Cerebellar cortex (tissue), 1 donor: Measurements from ENCODE around the gene CHSY3.

Source experiments
- DNase-seq: peaks from one replicate; pipeline ENCODE4 v3.0.0-alpha.2; 2015; ENCODE audit warnings: low spot score

The CHSY3 gene

DNA sequence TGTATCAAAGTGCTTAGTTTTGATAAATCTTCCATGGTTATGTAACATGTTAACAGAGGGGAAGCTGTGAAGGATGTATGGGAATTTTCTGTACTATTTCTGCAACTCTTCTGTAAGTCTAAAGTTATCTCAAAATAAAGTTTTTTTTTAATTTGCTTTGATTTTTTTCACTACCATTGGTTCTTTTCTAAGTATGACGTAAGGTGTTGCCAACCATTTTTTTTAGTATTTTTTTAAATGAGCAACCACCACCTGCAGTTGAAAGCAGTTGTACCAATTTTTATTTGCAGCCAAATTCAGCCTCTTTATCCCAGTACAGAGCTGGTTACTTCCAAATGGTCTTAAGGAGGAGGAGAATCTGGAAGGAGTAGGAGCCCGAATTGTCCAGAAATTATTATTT, 192.2 kb downstream of the CHSY3 start:
- DNase-seq, result no peak

- DNase-seq, result no peak
Measured at GRCh38 chr5:130099008-130099407, 194.7 kb downstream of the CHSY3 start.

- DNase-seq, result no peak
Measured at GRCh38 chr5:130102375-130102774, 198.1 kb downstream of the CHSY3 start.

GRCh38 chr5:130102960-130103359, 198.7 kb downstream of the CHSY3 start:
- no peak for DNase-seq

DNA sequence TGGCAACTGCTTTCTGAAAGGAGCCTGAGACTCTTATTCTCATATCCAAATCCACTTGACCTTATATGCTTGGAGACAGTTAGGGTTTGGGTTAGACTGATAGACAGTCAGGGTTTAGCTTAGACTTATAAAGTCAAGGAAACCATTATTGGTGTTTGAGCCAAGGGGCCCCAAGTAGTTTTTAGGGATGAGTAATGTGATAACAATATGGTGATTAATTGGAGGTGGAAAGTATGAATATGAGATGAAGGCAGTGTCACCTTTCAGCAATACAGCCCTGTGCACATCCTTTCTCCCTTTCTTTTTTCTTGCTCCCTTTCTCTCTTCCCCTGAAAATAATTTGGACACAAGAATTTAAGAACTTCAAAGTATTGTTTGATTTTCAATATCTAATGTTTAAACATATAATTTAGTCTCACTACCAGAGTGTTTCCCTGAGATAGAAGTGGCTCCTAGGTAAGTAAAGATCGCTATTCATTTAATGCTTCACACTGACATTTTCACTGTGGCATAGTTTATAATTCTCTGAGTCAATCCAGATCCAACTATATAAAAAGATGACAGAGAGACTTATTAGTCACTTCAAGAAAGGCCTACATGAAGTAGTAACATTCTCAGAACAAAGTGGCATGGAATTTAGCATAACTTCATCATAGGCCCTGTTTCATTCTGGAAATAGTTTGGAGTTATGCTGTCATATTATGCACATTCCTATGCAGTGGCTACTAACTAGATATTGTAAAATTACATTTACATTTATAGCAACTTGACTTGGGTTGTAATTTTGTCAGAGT, 200.8 kb downstream of the CHSY3 start:
- DNase-seq, result no peak

DNA sequence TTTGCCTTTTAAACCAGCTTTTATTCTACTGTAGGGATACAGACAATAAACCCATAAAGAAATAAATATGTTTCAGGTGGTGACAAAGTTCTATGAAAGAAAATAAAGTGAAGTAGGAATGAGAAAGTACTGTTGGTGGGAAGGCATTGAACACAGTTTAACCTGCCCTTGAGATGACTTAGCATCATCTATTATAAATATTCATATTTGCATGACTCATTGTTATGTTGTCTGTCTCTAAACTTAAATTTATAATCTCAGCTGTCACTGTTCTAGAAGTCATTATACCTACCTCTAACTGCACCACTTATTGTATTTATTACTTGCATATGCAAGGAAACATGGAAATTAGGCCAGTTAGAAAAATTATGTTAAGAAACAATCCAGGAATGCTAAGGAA, 202.2 kb downstream of the CHSY3 start:
- no peak for DNase-seq

GRCh38 chr5:130109152-130109551, 204.9 kb downstream of the CHSY3 start:
- DNase-seq, result peak; percentile 12

- DNase-seq, result no peak
Measured at GRCh38 chr5:130110328-130110727, 206.1 kb downstream of the CHSY3 start.

- no peak for DNase-seq
Measured at GRCh38 chr5:130111746-130112145, 207.5 kb downstream of the CHSY3 start.

DNA sequence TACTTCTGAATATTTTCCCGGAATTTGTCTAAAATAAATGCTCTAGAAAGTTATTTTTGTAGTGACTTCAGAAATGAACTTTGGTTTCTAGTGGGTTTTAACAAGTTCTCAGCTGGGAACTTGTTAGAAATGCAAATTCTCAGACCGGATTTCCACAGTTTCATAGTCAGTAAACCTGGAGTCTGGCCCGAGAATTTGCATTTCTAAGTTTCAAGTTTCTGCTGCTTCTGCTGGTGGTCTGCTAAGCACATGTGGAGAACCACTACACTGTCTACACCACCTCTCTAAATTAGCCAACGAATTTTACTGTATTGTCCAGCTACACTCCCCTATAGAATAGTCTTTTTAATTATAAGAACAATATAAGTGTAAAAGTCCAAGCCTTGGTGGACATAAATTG, 208.0 kb downstream of the CHSY3 start:
- no peak for DNase-seq

DNA sequence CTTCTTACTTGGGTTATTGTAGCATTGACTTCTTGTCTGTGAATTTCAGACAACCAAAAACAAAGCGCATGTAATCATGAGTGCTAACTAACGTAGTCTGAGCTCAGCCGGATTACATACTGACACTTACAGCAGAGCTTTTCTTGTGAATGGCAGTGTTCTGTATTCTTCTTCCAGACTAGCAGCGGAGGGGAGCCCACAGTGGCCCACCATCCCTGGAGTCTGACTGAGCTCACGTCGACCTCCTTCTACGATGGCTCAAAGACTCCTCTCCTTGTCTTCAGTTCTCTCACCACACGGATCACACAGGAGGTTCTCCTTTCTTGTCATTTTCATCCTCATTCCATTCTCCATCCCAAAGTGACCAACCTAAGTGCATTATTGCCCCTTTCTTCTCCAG, 211.4 kb downstream of the CHSY3 start:
- no peak for DNase-seq

DNA sequence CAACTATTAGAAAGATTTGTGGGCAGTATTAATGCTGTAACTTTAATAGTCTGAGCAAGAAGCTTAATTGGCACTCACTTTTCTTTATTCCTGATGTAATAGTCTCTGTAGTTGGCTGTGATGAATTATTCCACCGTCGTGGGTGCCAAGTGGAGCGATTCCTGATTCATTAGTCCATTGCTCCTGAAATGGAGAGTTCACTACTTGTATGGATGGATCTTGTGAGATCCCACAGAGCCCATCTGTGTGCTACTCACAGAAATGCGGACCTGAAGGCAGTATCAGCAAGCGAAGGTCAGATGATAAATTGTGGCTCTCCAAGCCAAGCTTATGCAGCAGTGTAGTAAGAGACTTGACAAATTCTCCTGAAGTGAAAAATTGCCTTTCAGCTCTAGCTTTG, 212.2 kb downstream of the CHSY3 start:
- DNase-seq, result no peak

DNA sequence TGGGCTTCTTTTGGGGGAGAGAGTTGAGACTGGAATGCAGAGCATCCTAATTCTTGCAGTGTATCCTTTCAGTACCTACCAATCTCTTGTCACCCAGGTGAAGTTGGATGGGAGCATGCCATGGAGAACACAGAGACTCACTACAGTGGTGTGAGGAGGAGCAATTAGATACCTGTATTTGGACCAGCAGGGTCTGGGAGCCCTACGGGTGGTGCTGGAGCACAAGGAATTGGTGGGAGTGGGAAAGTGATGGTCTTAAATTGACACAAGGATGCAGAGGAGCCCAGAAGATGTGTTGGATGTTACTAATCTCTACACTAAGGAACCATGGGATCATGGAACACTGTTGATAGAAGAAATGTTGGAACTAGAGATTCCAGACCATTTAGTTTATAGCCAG, 212.7 kb downstream of the CHSY3 start:
- DNase-seq, result no peak

DNA sequence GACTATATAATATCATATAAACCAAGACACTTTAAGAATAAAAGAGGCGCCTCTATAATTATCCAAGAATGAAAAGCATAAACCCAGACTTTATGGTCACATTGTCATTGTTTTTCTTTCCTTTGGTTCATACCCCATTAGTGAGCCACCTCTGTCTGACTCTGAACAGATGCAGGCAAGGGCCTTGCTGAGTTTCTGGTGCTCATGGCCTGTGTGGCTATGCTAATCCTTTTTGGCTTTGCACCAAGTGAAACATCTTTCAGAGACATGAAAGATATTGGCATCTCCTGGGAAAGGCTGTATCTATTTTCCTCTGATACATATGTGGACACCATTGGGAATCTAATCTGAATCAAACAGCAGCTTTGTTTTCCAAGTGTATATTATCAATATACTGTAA, 222.5 kb downstream of the CHSY3 start:
- DNase-seq, result no peak

DNA sequence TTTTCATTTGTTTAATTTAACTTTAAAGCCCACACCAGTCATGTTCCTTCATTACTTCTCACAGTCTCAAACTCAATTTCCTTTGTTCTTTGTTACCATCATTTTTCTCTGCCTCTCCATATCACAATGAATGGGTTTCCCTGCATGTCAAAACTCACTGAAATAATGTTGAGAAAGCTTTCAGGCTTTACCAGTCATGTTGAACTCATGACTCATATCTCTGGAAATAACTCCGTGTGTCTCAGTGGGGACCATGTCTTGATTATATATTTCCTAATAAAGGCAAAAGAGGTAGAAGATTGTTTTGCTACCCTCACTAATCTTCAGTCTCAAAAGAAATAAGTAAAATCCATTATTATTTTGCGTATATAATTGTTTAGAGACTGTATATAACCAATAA, 231.2 kb downstream of the CHSY3 start:
- no peak for DNase-seq

GRCh38 chr5:130136300-130136699, 232.0 kb downstream of the CHSY3 start:
- DNase-seq, result no peak

DNA sequence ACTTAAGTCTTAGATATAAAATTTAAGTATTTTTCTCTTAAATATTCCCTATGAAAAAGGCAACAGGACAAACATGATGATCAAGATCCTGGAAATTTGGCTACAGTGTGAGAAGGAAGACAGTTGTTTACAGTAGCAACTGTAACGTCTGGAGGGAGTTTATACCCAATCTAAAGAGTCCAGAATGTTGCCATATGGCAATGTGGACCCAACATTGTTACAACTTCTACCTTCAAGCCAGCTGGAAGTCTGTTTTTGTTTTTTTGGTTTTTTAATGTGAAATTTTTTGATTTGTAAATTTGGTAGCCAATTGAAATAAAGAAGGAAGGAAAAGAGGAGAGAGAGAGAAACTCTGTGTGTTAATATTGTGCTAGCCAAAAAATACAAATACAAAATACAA, 233.4 kb downstream of the CHSY3 start:
- DNase-seq, result no peak

DNA sequence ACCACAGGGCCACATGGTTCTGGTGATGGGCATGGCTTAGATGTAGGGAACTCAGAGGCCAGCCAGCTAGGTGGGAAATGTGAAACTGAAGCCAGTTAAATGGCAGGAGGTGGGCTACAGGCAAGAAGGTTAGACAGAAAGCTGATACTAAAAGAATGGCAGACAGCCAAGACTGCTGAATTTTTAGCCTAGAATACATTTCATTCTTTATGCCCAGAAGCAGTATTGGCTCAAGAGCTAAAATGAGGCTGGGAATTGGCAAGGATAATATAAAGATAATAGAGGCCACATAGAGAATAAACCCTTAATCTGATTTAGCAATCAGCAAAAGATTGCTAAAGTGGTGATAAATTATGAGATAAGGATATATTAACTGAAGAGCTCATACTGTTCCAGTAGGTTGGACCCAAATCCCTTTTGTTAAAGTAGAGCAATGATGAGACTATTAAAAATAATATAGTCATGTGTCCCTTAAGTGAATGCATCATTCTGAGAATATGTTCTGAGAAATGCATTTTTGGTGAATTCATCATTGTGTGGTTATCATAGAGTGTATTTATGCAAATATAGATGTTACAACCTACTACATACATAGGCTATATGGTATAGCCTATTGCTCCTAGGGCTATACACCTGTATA, 234.3 kb downstream of the CHSY3 start:
- no peak for DNase-seq

GRCh38 chr5:130141659-130142320, 237.5 kb downstream of the CHSY3 start:
- peak; percentile 5 for DNase-seq

GRCh38 chr5:130151239-130151638, 247.0 kb downstream of the CHSY3 start:
- DNase-seq, result no peak

DNA sequence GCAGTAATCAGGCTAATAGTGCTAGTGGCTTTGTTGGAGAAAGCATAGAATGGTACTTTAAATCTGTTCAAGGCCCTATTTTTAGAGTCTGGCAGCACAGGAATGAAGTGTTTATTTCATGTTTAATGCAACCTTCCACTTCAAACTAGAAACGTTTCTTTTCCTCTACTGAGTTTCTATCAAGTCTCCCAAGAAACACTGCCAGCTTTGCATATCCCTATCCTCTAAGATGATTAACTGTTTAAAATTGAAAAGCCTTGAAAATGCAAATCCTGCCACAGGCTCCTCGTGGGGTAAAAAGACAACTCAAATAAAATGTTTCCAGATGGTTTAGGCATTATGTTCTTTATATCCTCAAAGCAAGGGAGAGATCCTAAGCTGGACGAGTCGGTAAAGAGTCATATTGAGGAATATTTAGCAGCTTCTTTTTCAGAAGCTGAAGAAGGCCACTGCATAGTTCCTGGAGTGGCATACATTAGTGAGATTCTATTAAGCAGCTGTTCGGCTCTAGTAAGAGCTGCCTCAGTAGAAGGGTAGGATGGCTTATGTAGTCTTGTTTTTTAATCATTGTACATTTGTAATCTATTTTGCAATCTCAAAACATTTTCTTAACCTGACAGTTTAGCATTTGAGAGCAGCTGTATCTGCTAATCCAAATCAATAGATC, 251.2 kb downstream of the CHSY3 start:
- no peak for DNase-seq

GRCh38 chr5:130158036-130158435, 253.8 kb downstream of the CHSY3 start:
- no peak for DNase-seq

- no peak for DNase-seq
Measured at GRCh38 chr5:130159968-130160367, 255.7 kb downstream of the CHSY3 start.
